ENCODE data around the gene ADGRG3. TPM values are rescaled to one million over a fixed set of nuclear protein-coding genes. Genes with fewer than 3 reads are reported as not detected.

ADGRG3 gene
- total and polyA plus RNA-seq, 2 of the 13 experiments (the other 11 are each of a cell fraction or from before 2014, with no cell fraction given): 2.7 to 11.8 TPM

DNA sequence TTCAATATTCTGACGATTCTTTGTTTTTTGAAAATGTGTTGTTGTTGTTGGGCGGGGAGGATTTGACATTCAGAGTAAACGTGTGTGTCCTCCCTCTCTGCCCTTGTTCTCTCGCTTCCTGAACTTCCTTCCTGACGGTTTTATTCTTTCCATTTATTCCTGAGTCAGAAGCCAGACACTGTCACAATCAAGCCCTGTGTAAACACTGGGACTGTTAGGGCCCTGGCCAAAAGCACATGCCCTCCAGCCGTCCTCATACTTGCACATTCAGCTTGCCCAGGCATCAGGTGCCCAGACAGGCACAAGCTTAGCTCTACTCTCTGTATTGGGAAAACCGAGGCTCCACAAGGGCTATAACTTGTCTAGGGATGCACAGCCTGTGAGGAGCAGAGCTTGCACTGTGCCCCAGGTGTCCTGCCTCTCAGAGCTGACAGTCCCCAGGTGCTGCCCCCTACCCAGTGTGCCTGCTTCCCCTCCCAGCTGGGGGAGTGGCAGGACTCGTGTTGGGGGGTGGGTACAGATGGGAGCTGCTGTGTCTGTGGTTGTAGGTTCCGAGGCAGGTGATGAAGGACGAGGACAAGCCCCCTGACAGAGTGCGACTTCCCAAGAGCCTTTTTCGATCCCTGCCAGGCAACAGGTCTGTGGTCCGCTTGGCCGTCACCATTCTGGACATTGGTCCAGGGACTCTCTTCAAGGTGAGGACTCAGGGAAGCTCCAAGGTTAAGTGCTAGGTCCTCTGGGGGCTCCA lies 9.7 kb downstream of the ADGRG3 start (continued):
- TF ChIP-seq, protein P1, sequence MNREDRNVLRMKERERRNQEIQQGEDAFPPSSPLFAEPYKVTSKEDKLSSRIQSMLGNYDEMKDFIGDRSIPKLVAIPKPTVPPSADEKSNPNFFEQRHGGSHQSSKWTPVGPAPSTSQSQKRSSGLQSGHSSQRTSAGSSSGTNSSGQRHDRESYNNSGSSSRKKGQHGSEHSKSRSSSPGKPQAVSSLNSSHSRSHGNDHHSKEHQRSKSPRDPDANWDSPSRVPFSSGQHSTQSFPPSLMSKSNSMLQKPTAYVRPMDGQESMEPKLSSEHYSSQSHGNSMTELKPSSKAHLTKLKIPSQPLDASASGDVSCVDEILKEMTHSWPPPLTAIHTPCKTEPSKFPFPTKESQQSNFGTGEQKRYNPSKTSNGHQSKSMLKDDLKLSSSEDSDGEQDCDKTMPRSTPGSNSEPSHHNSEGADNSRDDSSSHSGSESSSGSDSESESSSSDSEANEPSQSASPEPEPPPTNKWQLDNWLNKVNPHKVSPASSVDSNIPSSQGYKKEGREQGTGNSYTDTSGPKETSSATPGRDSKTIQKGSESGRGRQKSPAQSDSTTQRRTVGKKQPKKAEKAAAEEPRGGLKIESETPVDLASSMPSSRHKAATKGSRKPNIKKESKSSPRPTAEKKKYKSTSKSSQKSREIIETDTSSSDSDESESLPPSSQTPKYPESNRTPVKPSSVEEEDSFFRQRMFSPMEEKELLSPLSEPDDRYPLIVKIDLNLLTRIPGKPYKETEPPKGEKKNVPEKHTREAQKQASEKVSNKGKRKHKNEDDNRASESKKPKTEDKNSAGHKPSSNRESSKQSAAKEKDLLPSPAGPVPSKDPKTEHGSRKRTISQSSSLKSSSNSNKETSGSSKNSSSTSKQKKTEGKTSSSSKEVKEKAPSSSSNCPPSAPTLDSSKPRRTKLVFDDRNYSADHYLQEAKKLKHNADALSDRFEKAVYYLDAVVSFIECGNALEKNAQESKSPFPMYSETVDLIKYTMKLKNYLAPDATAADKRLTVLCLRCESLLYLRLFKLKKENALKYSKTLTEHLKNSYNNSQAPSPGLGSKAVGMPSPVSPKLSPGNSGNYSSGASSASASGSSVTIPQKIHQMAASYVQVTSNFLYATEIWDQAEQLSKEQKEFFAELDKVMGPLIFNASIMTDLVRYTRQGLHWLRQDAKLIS (CRISPR knock-in tag; IDR thresholded peaks at IDR 0.05): no peak
- no peak for TF ChIP-seq ATF7-NPFF (CRISPR knock-in tag; IDR thresholded peaks at IDR 0.05; ENCODE audit: low read depth)
- TF ChIP-seq ZNF292 (CRISPR knock-in tag; IDR thresholded peaks at IDR 0.05; ENCODE audit: borderline replicate concordance, low read depth): 0 out of 2 replicates have a peak, but pooled peaks have one; percentile 20
- TF ChIP-seq PRMT3 (CRISPR knock-in tag; IDR thresholded peaks at IDR 0.05; ENCODE audit: borderline replicate concordance, low read depth): no peak
- TF ChIP-seq, protein P2, sequence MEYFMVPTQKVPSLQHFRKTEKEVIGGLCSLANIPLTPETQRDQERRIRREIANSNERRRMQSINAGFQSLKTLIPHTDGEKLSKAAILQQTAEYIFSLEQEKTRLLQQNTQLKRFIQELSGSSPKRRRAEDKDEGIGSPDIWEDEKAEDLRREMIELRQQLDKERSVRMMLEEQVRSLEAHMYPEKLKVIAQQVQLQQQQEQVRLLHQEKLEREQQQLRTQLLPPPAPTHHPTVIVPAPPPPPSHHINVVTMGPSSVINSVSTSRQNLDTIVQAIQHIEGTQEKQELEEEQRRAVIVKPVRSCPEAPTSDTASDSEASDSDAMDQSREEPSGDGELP (IDR thresholded peaks at IDR 0.05; ENCODE audit: borderline replicate concordance, low read depth): no peak
- peak; percentile 53 for TF ChIP-seq FOSL2 (CRISPR knock-in tag; IDR thresholded peaks at IDR 0.05)
- no peak for TF ChIP-seq PITX1 (CRISPR knock-in tag; IDR thresholded peaks at IDR 0.05)
- TF ChIP-seq ZNF614 (CRISPR knock-in tag; IDR thresholded peaks at IDR 0.05; ENCODE audit: borderline replicate concordance): no peak
- TF ChIP-seq XRCC5 (optimal IDR thresholded peaks at IDR 0.05; ENCODE audit: low read length): peak; percentile 9
- no peak for TF ChIP-seq KLF16 (CRISPR knock-in tag; IDR thresholded peaks at IDR 0.05)
- TF ChIP-seq ZFP82 (CRISPR knock-in tag; IDR thresholded peaks at IDR 0.05; ENCODE audit: borderline replicate concordance): no peak
- TF ChIP-seq FOXA3 (CRISPR knock-in tag; IDR thresholded peaks at IDR 0.05): peak; percentile 84
- TF ChIP-seq, protein P3, sequence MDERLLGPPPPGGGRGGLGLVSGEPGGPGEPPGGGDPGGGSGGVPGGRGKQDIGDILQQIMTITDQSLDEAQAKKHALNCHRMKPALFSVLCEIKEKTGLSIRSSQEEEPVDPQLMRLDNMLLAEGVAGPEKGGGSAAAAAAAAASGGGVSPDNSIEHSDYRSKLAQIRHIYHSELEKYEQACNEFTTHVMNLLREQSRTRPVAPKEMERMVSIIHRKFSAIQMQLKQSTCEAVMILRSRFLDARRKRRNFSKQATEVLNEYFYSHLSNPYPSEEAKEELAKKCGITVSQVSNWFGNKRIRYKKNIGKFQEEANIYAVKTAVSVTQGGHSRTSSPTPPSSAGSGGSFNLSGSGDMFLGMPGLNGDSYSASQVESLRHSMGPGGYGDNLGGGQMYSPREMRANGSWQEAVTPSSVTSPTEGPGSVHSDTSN (CRISPR knock-in tag; IDR thresholded peaks at IDR 0.05): no peak
- TF ChIP-seq ZNF20 (CRISPR knock-in tag; IDR thresholded peaks at IDR 0.05): no peak
- no peak for TF ChIP-seq ZFYVE20 (CRISPR knock-in tag; IDR thresholded peaks at IDR 0.05; ENCODE audit: borderline replicate concordance, low read depth)
- TF ChIP-seq ZNF430 (CRISPR knock-in tag; IDR thresholded peaks at IDR 0.05): no peak
- TF ChIP-seq, protein P4, sequence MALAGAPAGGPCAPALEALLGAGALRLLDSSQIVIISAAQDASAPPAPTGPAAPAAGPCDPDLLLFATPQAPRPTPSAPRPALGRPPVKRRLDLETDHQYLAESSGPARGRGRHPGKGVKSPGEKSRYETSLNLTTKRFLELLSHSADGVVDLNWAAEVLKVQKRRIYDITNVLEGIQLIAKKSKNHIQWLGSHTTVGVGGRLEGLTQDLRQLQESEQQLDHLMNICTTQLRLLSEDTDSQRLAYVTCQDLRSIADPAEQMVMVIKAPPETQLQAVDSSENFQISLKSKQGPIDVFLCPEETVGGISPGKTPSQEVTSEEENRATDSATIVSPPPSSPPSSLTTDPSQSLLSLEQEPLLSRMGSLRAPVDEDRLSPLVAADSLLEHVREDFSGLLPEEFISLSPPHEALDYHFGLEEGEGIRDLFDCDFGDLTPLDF (CRISPR knock-in tag; IDR thresholded peaks at IDR 0.05): no peak

All from HepG2 (cell line).